ENCODE measurements around the gene H3-3A.

DNA sequence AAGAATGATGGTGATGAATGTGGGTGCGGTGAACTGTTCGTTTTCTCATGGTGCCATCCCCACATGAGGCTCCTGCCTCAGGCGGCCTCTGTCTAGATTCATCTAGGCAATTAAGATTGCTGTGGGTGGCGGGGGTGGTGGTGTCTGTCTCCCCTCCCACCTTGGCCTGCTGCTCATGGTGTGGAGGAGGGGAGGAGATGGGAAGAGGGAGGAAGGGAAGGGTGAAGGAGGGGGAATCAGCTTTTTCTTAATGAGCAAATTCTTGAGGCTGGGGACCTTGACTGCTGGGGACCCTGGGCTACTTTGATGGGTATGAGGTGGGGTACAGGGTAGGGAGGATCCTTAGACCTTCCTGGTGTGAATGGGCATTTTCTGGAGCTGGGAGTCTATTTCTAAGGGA is 55.8 kb downstream of the H3-3A start:
- TF ChIP-seq GATA2 (IDR thresholded peaks at IDR 0.05; ENCODE audit: low read depth, low read length) = no peak
- no peak for TF ChIP-seq GATA3 (IDR thresholded peaks at IDR 0.05; ENCODE audit: low read depth, low read length)

All from SH-SY5Y (cell line).